NCI-H1436 treated with DMSO at 0.1 percent for 48 hours (cell line): ENCODE measurements around the gene GHDC.
"Not testable (repeated sequence)": the region's sequence is repeated elsewhere in the genome, so short reads cannot be mapped to it uniquely, and the experiment has no call there.

Experiments used
- DNase-seq: peaks from one replicate; lab custom pipeline; 2025; lab: John Stamatoyannopoulos, UW

The GHDC gene

GRCh38 chr17:42153919-42154742 lies 40.2 kb downstream of the GHDC start:
- DNase-seq: no peak

GRCh38 chr17:42146911-42147607 lies 47.2 kb downstream of the GHDC start:
- no peak for DNase-seq

- DNase-seq: not testable (repeated sequence)
Measured at GRCh38 chr17:42143138-42143537, 51.2 kb downstream of the GHDC start.

- DNase-seq: no peak
Measured at GRCh38 chr17:42142371-42142896, 51.9 kb downstream of the GHDC start.

GRCh38 chr17:42141382-42141781 lies 52.9 kb downstream of the GHDC start:
- DNase-seq: no peak

GRCh38 chr17:42140690-42141089 lies 53.6 kb downstream of the GHDC start:
- not testable (repeated sequence) for DNase-seq
